ENCODE data around the gene KCNQ1.

DNA sequence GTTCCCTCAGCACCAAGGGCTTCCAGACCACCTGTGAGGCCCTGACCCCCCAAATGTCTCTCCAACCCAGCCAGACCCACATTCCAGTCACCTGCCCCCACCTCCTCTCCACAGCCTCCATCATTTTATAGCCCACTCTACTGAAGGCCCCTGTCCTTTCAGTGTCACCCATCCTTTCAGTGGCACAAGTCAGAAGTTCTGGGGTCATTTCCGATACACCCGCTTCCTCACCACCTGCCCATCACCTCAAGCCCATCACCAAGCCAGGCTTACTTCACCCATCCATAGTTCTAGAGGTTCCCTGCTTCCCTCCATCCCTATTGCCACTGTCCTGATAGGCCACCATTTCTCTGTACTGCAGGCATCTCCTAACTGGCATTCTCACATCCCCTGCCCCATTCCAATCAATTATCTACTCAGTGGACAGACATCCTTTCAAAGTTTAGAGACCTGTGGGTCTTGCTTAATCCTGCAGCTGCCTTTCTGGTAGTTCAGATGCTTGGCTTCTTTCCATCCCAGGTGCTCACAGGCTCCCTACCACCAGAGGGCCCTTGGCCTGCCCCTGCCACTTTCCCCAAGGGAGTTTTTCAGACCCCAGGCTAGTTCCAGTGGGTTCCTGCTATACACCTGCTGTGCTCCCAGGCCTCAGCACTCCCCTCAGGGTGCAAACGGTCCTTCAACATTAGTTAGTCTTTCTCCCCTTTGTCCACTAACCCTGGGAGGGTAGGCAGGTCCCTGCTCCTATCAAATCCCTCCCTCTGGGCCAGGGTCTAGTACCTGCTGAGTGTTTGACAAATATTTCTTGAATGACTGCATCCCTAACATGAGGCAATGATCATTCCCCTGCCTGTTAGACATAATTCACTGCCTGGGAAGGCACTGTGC, 247.4 kb downstream of the KCNQ1 start:
- no peak for TF ChIP-seq CREB5 (CRISPR knock-in tag; IDR thresholded peaks at IDR 0.05; ENCODE audit: low read depth)
- TF ChIP-seq ZFP30 (CRISPR knock-in tag; IDR thresholded peaks at IDR 0.05): no peak
- TF ChIP-seq ARNTL (CRISPR knock-in tag; IDR thresholded peaks at IDR 0.05; ENCODE audit: borderline replicate concordance, low read depth): no peak
- TF ChIP-seq, protein P1, sequence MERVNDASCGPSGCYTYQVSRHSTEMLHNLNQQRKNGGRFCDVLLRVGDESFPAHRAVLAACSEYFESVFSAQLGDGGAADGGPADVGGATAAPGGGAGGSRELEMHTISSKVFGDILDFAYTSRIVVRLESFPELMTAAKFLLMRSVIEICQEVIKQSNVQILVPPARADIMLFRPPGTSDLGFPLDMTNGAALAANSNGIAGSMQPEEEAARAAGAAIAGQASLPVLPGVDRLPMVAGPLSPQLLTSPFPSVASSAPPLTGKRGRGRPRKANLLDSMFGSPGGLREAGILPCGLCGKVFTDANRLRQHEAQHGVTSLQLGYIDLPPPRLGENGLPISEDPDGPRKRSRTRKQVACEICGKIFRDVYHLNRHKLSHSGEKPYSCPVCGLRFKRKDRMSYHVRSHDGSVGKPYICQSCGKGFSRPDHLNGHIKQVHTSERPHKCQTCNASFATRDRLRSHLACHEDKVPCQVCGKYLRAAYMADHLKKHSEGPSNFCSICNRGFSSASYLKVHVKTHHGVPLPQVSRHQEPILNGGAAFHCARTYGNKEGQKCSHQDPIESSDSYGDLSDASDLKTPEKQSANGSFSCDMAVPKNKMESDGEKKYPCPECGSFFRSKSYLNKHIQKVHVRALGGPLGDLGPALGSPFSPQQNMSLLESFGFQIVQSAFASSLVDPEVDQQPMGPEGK (CRISPR knock-in tag; IDR thresholded peaks at IDR 0.05; ENCODE audit: borderline replicate concordance): no peak

Data from SK-N-SH treated with all-trans-retinoic acid at 6 μM for 48 hours (cell line).